Mammary epithelial cell (primary cell): ENCODE data around the gene TLCD3B.

Source experiments
- CTCF ChIP-seq, 2 donors: IDR thresholded peaks in 1 of 2; conservative IDR thresholded peaks in 1 of 2; 2 replicates each; pipeline ENCODE4 v1.5.1; 2011 to 2012; ENCODE audit warnings: inconsistent platforms in 2 of 2, low read length in 2 of 2, mild to moderate bottlenecking in 2 of 2, control low read depth in 1 of 2, low read depth in 1 of 2; ENCODE audit not compliant: insufficient read depth in 1 of 2; ENCODE audit errors: extremely low read depth in 1 of 2
- EZH2 ChIP-seq: IDR thresholded peaks from 2 replicates; pipeline ENCODE4 v1.6.1; 2012; ENCODE audit warnings: low read length, inconsistent platforms, borderline replicate concordance

- TF ChIP-seq CTCF (conservative IDR thresholded peaks at IDR 0.05 in 1 of 2, IDR thresholded peaks at IDR 0.05 in 1 of 2; ENCODE audit: extremely low read depth in 1 of 2, insufficient read depth in 1 of 2, low read depth in 1 of 2, low read length in 2 of 2) (no peak), EZH2 (no peak)
Measured at GRCh38 chr16:29999605-30000004, 31.5 kb downstream of the TLCD3B start.
